Measurements from ENCODE around the gene PRPF38B.

Gene PRPF38B

DNA sequence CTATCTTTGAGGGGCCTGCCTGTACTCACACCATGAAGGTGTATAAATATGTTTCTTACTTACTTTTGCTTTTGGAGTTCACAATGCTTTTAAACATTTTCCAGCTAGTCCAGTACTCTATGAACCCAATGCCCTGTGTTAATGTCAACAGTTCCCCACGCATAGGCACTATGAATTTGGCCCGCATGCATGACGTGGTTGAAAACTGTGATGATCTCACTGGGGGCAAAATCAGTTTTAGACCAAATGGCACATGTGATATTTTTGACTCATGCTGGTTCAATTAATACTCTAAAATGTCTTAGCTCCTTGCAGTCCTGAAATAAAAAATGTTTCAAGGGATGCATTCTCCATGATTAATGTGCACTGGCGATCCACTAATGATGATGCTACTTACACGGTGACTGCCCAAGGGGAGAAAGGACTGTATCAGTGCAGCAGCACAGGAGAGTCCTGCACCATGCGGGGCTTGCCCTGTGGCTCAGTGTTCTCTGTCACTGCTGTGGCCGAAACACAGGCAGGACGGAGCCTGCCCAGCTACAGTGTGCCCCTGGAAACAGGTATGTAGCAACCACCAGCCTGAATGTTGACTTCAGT is 36.3 kb downstream of the PRPF38B start:
- TF ChIP-seq, protein P1, sequence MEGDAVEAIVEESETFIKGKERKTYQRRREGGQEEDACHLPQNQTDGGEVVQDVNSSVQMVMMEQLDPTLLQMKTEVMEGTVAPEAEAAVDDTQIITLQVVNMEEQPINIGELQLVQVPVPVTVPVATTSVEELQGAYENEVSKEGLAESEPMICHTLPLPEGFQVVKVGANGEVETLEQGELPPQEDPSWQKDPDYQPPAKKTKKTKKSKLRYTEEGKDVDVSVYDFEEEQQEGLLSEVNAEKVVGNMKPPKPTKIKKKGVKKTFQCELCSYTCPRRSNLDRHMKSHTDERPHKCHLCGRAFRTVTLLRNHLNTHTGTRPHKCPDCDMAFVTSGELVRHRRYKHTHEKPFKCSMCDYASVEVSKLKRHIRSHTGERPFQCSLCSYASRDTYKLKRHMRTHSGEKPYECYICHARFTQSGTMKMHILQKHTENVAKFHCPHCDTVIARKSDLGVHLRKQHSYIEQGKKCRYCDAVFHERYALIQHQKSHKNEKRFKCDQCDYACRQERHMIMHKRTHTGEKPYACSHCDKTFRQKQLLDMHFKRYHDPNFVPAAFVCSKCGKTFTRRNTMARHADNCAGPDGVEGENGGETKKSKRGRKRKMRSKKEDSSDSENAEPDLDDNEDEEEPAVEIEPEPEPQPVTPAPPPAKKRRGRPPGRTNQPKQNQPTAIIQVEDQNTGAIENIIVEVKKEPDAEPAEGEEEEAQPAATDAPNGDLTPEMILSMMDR (IDR thresholded peaks at IDR 0.05), result no peak
- TF ChIP-seq ZFX (IDR thresholded peaks at IDR 0.05; ENCODE audit: borderline replicate concordance), result no peak
- H3K27ac ChIP-seq, result no peak overlapping the region

DNA sequence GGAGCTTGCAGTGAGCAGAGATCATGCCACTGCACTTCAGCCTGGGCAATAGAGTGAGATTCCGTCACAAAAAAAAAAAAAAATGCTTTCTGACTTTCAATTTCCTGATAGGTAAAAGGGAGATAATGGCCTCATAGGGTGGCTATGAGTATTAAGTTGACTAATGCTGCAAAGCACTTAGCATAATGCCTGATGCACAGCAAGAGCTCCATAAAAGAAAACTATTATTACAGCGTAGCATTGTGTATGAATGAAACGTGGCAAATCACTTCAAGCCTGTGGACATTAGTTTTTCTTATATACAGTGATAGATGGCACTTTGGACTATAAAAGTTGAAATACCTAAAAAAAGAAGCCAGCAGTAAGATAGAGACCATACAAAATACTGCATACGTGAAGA is 37.4 kb downstream of the PRPF38B start:
- TF ChIP-seq, protein P1 (IDR thresholded peaks at IDR 0.05), result no peak
- TF ChIP-seq ZFX (IDR thresholded peaks at IDR 0.05; ENCODE audit: borderline replicate concordance), result no peak
- H3K27ac ChIP-seq, result no peak overlapping the region

DNA sequence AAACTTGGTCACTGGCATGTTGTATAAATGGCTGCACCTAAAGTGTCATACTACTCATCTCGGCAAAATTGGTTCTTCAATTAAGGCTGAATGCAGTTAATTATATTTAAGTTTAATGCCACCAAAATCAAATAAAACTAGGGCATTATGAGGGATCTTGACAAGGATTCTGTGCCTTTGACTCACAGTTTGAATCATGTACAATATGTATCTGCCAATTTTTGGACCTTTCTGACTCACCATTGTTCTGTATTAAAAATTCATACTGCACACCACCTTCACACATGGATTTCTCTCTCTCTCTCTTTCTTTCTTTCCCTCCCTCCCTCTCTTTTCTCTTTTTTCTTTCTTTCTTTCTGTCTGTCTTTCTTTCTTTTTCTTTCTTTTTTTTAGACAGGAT is 40.3 kb downstream of the PRPF38B start:
- TF ChIP-seq, protein P1 (IDR thresholded peaks at IDR 0.05), result no peak
- TF ChIP-seq ZFX (IDR thresholded peaks at IDR 0.05; ENCODE audit: borderline replicate concordance), result no peak
- H3K27ac ChIP-seq, result no peak overlapping the region

DNA sequence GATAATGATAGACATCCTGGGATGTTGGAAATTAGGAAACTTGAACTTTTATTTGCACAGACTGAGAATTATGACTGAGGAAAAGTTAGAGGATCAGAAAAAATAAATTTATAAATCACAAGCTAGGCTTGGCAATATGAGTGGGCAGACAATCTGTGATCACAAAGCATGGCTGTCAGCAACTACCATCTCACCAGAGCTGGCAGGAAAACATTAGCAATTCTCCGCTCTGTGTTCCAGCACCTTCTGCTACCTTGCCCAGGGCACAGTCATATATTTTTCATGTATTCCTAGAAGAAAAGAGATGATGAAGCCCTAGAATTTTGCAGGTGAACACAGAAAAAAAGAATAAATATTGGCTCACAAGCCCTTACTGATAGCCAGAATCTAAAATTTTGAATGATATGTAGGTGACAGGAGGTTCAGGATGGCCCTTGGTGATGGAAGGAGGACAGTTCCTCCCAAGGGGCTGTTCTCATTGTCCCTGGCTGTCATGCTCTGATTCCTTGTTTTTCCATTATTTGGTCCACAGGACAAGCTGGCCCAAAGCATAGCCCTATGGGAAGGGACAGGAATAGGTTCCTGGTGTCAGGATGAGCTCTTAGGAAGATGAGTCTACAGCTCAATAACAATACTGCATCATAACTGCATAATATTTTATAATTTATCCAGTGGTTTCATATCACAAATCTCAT is 42.2 kb downstream of the PRPF38B start:
- H3K27ac ChIP-seq, result no peak overlapping the region
- no peak for TF ChIP-seq ZFX (IDR thresholded peaks at IDR 0.05; ENCODE audit: borderline replicate concordance)
- TF ChIP-seq, protein P1 (IDR thresholded peaks at IDR 0.05), result no peak

DNA sequence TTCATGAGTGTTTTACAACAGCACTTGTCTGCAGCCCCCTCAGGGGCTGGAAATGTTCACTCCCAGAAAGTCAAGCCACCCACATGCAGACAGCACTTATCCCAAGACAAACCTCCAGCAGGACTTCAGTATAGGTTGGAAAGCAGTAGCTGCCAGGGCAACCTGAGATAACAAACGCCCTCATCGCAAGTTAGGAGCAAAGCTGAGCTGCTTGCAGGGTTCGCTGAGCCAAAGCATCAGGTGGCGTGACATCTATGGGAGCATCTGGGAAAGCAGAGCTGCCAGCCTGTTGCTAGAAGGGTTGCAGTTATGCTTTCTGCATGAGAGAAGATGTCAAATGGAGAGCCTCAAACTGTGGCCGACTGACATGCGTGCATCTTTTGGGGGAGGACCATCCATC is 50.1 kb downstream of the PRPF38B start:
- TF ChIP-seq, protein P1 (IDR thresholded peaks at IDR 0.05), result no peak
- no peak for TF ChIP-seq ZFX (IDR thresholded peaks at IDR 0.05; ENCODE audit: borderline replicate concordance)
- H3K27ac ChIP-seq, result no peak overlapping the region

DNA sequence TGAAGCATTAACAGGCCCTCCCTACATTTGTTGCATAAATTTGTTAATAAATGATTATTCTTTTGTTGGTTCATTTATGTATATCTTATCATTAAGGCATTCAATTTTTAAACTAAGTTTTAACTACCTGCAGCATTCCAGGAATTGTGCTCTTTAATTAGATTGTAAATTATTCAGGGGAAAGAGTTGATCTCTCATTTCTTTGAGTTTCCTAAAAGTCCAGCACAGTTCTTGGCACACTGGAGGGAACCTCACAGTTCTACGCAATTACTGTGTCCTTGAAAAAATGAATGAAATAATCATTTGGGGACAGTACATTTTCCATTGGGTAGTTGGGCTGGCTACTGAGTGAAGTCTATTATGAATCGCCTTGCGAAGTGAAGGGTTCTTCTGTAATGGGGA is 53.9 kb downstream of the PRPF38B start:
- no peak for TF ChIP-seq ZFX (IDR thresholded peaks at IDR 0.05; ENCODE audit: borderline replicate concordance)
- TF ChIP-seq, protein P1 (IDR thresholded peaks at IDR 0.05), result no peak
- peak overlapping the region; percentile 93 for H3K27ac ChIP-seq
